RPMI8226 (cell line): Measurements from ENCODE around the gene LARGE1.
"Not testable (repeated sequence)": the region's sequence is repeated elsewhere in the genome, so short reads cannot be mapped to it uniquely, and the experiment has no call there.

Experiments
- DNase-seq: peaks from one replicate; pipeline ENCODE4 v3.0.0-alpha.2; 2015

Gene LARGE1

DNA sequence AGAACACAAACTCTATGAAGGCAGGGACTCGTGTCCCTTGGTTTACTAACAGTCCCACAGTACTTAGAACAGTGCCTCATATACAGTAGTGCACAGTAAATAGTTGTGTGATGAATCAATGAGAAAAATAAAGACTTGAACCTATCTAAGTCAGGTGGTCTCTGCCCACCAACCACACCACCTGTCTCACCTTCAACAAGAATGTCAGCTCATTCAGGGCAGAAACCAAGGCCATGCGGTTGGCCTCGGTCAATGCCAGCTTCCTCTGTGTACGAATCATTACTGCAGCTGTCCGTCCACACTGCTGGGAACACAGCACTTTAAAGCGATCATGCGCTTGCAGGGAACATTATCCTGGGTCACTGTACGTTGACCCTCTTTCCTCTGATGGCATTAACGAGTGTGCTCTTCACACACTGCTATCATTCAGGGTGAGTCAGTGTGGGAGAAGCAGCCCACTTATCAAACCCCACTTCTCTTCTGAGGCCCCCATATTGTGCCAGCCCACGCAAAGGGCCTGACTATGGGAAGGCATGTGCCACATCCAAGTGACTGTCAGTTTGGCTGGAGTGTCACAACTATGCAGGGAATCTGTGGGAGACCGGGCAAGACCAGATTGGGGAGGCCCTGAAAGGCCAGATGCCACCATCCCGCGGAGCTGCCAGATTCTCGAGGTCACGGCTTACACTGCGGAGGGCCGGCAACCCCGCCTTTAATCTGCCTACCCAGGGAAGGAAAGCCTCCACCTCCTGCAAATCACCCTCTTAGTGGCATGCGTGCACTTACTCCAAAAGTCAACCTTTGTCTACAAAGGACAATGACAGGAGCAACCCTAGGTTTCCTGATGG is 36.1 kb downstream of the LARGE1 start:
- no peak for DNase-seq

DNA sequence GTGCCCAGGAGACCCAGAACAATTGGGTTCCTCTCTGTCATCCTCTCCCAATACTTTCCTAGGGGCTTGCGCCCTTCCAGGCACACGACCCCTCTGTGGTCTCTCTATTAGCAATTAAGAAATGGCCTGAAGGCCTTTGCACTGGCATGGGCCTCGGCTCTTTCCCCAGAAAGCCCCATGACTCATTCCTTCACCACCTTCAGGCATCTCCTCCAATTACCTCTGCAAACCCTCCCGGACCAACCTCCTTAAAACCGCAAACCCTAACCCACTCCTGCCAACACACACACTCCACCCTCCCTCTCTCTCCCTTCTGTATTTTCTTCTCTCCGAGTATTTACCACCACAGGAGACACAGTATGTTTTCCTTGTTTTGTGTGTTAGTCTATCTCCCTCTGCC is 36.7 kb downstream of the LARGE1 start:
- no peak for DNase-seq

DNA sequence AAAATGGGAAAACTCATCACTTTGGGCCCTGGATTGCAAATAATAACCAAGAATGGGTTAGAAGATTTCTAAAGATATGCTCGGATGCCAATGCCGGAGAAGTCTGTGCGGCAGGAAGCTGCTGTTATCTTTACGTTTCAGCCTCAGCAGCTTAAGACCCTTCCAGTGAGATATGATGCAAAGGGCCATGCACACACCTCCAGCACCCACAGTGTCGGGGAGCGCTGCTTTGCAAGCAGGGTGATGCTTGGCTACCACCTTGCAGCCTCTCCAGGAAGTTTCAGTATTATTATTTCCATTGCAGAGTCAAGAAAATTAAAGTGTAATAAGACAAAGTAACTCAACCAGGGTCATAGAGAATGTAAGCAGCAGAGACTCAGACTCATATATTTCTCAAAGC is 37.3 kb downstream of the LARGE1 start:
- no peak for DNase-seq

DNA sequence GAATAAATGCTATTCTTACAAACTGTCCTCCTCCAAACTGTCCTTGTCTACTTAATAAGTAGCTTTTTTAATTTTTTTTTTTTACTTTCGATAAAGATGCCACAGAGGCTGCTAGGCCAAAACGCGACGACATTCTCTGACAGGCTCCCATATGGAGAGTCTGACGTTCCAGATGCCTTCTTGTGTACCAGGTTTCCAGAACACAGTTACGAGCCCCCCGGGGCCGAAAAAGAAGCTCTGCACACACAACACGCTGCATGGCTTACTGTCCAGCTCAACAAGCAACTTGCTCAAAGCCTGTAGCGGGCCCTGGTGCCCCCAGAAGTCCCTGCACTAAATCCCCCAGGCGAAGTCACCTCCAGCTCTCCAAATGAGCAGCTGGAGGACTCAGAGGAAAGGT is 39.3 kb downstream of the LARGE1 start:
- no peak for DNase-seq

DNA sequence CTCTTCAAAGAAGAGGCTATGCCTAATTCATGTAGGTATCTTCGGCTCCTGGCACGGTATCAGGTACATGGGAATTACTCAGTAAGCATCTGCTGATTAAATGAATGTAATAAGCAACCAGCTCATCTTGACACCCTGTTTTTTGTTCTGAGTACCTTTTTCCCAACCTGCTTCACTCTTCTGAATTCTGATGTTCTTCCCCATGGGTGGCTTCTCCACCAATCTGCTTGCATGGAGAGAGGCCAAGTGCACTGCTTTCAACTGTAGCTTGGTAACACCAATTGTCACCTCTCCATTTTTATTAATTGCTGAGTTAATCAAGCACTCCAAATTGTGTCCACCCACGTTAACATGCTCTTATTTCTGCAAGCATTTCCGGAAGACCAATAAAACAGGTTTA is 40.5 kb downstream of the LARGE1 start:
- DNase-seq = no peak

DNA sequence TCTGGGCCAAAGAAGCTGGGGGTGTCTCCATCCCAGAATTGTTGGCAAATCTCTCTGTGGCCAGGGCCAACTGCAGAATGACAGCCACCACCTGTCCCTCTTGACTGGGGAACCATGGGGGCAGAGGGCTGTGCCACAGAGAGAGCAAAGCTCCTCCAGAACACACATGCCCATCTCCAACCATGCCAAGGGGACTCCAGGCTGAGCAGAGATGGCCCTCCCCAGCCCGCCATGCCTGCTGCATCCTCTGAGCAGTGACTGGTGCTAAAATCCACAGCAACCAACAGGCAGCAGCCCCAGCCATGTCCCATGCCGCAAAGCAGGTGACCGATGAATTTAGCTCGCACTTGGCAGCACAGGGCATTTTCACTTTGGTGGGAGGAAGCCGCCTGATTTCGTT is 45.0 kb downstream of the LARGE1 start:
- DNase-seq = no peak

DNA sequence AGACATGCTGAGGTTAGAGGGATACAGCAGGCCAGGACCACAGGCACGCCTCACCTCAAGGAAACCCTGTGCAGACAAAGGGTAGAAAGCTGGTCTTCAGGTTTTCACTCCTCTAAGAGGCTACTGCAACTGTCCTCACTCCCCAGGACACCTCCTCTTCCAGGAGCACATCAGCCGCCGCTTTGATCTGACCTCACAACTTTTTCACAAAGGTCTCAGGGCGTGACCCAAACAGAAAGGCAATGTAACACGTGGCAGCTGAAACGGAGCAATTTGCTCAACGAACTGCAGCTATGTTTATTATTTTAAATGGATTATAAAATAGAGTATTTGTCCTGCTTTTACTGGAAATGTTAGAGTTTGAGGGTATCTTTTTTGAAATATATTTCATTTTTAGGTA is 46.1 kb downstream of the LARGE1 start:
- no peak for DNase-seq

DNA sequence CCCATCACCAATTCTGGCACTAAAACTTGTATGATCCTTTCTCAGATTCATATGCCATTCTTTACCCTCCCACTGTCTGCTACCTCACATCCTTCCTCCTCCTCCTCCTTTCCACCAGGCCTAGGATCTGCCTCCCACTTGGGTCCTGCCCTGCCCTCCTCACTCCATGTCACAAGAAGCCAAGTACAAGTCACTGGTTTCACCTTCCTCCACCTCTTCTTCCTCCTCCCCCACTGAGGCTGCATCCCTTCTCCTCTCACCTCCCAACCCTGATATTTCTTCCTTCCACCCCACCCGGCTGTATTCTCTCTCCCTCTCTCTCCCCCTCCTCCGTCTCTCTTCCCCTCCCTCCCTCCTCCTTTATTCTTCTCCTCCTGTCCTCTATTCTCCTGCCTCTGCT is 46.6 kb downstream of the LARGE1 start:
- no peak for DNase-seq

DNA sequence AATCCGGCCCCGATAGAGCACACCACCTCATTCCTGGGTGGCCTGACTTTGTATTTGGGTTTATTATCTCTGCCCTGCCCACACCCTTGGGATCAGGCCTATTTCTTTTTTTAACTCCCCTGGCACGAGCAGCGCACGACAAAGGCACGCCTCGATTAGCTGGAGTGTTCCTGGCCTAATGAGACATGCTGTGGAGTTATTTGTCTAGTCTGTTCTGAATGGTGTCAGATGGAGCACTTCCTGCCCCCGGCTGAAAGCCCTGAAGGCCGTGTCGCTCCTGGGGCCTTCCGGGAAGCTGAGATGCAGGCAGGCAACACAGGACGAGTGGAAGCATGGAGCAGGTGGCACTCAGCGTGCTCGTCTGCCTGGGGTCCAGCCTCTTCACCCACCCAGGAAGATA is 47.1 kb downstream of the LARGE1 start:
- no peak for DNase-seq

DNA sequence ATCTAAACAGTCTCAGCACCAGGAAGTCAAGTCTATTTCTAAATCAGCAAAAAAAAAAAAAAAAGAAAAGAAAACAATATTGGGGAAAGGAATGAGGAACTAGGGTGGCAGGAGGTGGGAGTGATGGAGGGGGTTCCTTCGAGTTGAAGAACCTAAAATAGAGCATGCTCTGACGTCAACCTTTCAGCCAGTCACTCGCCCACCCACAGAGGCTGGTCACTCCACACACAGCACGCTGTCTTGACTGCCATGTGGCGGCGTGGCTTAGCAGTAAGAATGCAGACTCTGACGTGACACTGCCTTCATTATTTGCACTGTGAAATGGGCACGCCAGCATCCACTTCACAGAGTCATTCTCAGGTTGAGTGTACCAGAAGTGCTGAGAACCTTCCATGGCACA is 48.3 kb downstream of the LARGE1 start:
- DNase-seq = no peak

DNA sequence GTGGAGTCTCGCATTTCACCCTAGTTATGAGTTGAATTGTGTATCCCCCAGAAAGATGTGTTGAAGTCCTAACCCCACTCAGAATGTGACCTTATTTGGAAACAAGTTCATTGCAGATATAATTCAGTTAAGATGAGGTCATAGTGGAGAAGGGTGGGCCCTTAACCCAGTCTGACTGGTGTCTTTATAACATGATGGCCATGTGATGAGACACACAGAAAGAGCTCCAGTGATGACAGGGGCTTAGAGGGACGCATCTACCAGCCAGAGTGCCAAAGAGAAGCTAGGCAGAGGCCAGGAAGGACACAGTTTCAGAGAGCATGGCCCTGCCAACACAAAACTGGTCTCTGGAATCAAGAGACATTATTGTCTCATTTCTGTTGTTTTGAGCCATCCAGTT is 50.3 kb downstream of the LARGE1 start:
- no peak for DNase-seq

DNA sequence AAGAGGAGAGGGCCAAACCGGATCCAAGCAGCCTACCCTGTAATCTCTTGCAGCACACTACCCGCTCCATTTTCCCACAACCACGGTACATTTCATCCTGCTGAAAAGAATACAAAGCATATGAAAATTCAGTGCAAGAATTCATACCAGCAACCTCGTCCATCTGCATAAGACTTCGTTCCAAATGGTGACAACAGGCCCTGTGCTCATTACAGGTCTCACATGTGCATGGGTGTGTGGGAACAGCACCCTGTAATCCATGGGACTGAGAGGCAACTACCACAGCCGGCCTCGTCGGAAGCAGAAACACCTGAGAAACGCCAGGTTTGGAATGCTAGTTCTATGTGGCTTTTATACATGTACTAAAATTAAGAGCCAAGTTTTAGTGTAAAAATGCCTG is 52.3 kb downstream of the LARGE1 start:
- no peak for DNase-seq

DNA sequence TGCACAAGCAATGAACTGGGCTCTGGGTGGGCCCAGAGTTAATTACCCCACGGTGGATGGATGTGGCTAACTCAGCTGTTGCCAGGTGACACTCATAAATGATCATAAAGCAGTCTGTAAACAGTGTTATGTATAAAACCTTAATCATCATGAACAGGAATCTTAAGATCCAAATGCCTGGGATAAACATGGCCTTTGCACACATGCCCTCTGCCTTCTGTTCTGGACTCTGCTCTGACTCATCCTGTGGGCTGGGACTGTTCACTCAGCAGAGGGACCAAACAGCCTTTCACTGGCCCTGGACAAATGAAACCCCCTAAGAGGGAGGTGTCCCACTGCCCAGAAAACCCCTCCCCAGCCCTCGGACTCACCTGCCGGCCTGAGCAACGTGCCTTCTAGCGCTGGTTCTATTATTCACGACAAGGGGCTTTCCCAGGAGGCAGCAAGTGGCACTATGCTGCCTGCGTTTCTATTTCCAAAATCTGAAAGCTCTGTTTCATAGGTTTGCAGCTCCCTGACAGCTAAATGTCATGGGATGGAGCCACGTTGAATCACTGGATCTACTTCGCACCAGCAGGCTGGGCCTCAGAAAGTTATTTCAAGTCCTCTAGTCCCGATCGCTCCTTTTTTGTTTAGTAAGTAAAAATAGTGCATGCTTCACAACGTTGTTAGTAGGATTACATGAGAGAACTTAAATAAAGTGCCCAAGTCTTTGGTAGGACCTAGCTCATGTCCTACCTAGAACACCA is 53.0 kb downstream of the LARGE1 start:
- no peak for DNase-seq

DNA sequence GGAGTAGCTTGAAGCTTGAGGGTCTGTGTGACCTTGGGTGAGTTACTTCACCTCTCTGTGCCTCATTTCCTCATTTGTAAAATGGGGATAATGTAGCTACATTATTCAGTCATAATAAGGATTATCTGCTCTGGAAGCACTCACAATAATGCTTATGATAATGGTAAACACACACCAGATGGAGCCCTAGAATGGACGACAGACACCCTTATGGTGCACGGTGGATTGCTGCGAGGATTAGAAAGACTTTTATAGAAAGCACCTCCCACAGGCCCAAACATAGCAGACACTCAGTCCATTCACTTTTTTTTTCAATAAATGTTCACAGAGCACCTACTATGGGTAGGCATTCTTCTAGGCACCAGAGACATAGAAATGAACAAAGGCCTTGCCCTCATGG is 53.8 kb downstream of the LARGE1 start:
- DNase-seq = no peak

DNA sequence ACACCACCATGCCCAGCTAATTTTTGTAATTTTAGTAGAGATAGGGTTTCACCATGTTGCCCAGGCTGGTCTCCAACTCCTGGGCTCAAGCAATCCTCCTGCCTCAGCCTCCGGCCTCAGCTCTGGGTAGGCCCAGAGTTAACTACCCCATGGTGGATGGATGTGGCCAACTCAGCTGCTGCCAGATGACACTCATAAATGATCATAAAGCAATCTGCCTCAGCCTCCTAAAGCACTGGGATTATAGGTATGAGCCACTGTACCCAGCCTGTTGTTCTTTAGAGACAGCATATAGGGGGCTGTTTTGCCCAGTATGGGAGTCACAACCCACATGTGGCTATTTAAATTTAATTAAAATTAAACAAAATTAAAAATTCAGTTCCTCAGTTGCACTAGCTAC is 54.3 kb downstream of the LARGE1 start:
- DNase-seq = no peak

DNA sequence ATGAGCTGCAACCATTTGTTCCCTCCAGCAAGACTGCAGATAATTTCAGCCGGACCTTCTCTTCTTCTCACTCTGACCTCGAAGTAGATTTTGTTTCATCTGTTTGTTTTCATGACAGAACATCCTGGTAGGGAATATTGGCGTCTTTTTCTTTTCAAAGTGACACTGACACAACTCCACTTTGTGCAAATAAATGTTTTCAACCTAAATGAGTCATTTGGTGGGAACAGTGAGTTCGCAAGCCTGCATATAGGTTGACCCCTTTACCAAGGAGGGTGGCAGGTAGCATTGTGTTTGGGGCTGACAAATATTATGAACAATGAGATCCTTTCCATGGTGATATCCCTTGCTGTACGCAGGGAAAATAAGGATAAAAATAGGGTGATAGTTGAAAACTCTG is 55.0 kb downstream of the LARGE1 start:
- no peak for DNase-seq

DNA sequence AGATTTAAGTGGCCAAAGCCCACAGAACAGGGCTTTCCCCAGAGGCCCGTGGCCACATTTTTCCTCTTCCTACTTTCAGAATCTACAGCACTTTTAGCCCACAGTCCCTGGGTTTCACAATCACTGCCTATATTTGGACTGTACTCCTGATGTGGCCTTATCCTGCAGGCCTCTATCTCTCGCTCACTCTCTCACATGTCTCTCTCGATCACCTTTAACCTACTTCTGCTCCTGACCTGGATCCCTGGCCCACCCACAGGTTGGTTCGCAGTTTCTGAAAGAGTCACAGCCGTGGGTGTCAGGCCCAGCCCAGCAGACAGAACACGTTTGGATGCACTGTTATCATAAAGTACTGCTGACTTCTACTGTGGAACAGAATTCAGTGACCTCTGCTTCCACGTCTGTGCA is 55.5 kb downstream of the LARGE1 start:
- DNase-seq = no peak

DNA sequence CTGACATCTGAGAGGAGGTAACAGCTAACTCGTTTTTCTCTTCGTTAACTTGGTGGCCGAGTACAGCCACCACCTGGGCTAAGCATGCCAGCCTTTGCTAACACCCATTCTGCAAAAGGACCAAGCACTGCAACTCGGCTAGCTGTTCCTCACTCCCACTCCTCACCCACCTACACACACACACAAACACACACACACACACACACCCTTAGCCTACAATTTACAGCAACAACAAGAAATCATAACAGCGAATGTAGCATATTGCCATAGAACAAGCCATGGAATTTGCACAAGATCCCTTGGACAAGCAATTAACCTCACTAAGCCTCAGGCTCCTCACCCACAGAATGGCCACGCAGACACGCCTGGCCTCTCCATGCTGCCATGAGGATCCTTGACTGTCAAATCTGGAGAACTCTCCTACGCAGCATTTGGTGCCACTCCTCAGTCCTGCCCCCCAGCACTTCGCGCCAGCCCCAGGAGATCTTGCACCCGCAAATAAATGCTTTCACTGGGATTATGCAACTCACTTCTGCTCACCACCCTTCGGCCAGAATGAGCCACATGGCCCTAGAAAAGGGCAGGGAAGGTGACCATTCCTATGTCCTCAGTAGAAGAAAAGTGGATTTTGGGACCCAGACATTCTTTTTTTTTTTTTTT is 58.9 kb downstream of the LARGE1 start:
- no peak for DNase-seq

DNA sequence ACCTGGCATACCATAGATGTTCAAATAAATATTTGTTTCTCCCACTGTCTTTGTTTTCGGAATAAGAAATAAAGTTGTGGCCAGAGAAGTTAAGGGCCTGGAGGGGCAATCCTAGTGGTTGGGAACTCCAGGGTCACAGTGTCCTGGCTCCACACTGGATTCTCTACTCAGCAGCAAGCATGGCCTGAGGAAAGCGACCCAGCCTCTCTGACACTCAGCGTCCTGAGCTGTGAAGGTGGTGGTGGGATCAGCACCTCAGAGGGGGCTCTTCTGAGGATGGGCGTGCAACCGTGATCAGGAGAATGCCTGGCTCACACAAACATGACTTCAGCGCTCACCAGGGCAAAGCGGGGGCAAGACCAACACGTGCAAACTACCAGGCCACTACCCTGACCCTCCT is 59.9 kb downstream of the LARGE1 start:
- no peak for DNase-seq

DNA sequence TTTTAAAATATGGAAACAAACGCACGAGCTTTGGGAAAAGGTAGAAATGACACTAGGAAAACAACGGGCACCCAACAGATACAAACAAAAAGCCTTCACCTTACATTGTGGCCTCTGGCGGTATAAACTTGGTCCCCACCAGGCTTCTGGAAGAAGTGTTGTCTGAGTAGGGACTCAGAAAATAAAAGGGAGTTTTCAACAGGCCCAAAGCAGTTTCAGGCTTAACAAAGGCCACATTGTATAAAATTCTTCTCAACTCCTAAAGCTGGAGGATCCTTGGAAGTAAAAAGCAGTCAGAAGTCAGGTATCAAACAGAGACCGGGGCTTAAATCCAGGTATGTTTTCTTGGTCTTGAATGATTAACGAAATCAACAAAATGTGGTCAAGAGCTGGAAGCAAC is 61.0 kb downstream of the LARGE1 start:
- DNase-seq = no peak

DNA sequence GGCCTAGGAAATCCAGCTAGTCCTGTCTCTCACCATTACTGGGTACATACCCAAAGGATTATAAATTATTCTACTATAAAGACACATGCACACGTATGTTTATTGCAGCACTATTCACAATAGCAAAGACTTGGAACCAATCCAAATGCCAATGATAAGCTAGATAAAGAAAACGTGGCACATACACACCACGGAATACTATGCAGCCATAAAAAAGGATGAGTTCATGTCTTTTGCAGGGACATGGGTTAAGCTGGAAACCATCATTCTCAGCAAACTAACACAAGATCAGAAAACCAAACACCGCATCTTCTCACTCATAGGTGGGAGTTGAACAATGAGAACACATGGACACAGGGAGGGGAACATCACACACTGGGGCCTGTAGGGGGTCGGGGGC is 61.6 kb downstream of the LARGE1 start:
- not testable (repeated sequence) for DNase-seq

DNA sequence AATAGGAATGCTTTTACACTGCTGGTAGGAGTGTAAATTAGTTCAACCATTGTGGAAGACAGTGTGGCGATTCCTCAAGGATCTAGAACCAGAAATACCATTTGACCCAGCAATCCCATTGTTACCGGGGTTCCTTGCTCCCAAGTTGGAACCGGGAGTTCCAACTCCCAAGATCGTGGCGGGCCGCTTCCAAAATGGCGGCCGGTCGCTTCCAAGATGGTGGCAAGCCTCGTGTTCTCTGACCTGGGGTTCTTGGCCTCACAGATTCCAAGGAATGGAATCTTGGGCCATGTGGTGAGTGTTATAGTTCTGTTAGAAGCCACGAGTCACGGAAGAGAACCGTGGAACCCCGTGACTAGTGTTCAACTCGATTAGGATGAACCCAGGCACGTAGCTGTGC is 62.5 kb downstream of the LARGE1 start:
- DNase-seq = not testable (repeated sequence)

DNA sequence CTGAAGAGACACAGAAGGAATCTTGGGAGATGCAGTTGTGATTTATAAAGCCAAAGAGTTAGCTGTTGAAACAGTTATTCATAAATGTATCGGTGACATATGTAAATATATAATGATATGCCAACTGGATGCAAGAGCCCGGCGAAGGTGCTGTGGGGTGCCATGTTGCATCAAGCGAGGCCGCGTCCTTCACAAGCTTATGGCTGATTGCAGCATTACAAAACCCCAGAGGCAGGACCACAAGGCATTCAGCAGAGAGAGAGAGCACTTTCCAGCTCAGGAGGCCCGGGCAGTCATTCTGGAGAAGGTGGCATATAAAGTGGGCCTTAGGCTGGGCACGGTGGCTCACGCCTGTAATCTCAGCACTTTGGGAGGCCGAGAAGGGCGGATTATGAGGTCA is 65.6 kb downstream of the LARGE1 start:
- no peak for DNase-seq
